HCEC 1CT (cell line): ENCODE measurements around the gene CDH1.
"Not testable (repeated sequence)": the region's sequence is repeated elsewhere in the genome, so short reads cannot be mapped to it uniquely, and the experiment has no call there.

Source experiments
- DNase-seq: peaks from one replicate; pipeline ENCODE4 v3.0.0-alpha.2; 2017

CDH1 gene

GRCh38 chr16:68792465-68793324 is 55.6 kb downstream of the CDH1 start:
- no peak for DNase-seq

- DNase-seq: no peak
These were observed 56.3 kb downstream of the CDH1 start for GRCh38 chr16:68793401-68793857.

- DNase-seq: no peak
These were observed 61.3 kb downstream of the CDH1 start for GRCh38 chr16:68798398-68798797.

GRCh38 chr16:68800257-68800875 is 63.3 kb downstream of the CDH1 start:
- peak; percentile 71 for DNase-seq

GRCh38 chr16:68802190-68802589 is 65.1 kb downstream of the CDH1 start:
- DNase-seq: peak; percentile 57

- DNase-seq: no peak
These were observed 69.3 kb downstream of the CDH1 start for GRCh38 chr16:68806422-68806821.

- DNase-seq: no peak
These were observed 69.9 kb downstream of the CDH1 start for GRCh38 chr16:68806981-68807380.

GRCh38 chr16:68814516-68814915 is 77.4 kb downstream of the CDH1 start:
- DNase-seq: no peak

- DNase-seq: peak; percentile 72
These were observed 86.5 kb downstream of the CDH1 start for GRCh38 chr16:68823401-68824135.

- no peak for DNase-seq
These were observed 88.3 kb downstream of the CDH1 start for GRCh38 chr16:68825427-68825826.

- DNase-seq: no peak
These were observed 89.6 kb downstream of the CDH1 start for GRCh38 chr16:68826652-68827051.

GRCh38 chr16:68833251-68833650 is 96.2 kb downstream of the CDH1 start:
- DNase-seq: no peak

- DNase-seq: no peak
These were observed 97.5 kb downstream of the CDH1 start for GRCh38 chr16:68834550-68834949.

GRCh38 chr16:68835970-68836369 is 98.9 kb downstream of the CDH1 start:
- DNase-seq: no peak

GRCh38 chr16:68839831-68840230 is 102.7 kb downstream of the CDH1 start:
- DNase-seq: no peak

GRCh38 chr16:68842964-68843481 is 105.9 kb downstream of the CDH1 start:
- not testable (repeated sequence) for DNase-seq

- peak; percentile 73 for DNase-seq
These were observed 106.6 kb downstream of the CDH1 start, which contains the start of gene TANGO6 for GRCh38 chr16:68843482-68844210. TANGO6 (plus strand) TSS chr16:68843531; CDS start chr16:68843618, 87 bp downstream.

GRCh38 chr16:68844211-68844564 is 107.1 kb downstream of the CDH1 start:
- DNase-seq: no peak

- no peak for DNase-seq
These were observed 111.7 kb downstream of the CDH1 start for GRCh38 chr16:68848786-68849185.

- DNase-seq: no peak
These were observed 113.4 kb downstream of the CDH1 start for GRCh38 chr16:68850481-68850880.

- no peak for DNase-seq
These were observed 114.5 kb downstream of the CDH1 start for GRCh38 chr16:68851601-68852000.

- no peak for DNase-seq
These were observed 120.4 kb downstream of the CDH1 start for GRCh38 chr16:68857479-68857878.

GRCh38 chr16:68859828-68860227 is 122.7 kb downstream of the CDH1 start:
- DNase-seq: no peak
